Vagina (tissue), 2 donors: ENCODE measurements around the gene TRAPPC10. TPM values are rescaled to one million over a fixed set of nuclear protein-coding genes. Genes with fewer than 3 reads are reported as not detected.

Experiments used
- DNase-seq, 2 donors: peaks; one replicate each; pipeline ENCODE4 v3.0.0-alpha.2; 2017; ENCODE audit errors: extremely low spot score in 2 of 2
- H3K27ac ChIP-seq: fragments of 200-600 bp; sonication (generic); one replicate; pipeline ENCODE4 v1.5.1; 2019
- H3K27me3 ChIP-seq: fragments of 200-600 bp; sonication (generic); one replicate; pipeline ENCODE4 v1.5.1; 2019
- H3K36me3 ChIP-seq, 2 donors: fragments of 200-600 bp; sonication (generic); one replicate each; pipeline ENCODE4 v1.5.1; 2017 to 2019
- H3K4me1 ChIP-seq: fragments of 200-600 bp; sonication (generic); one replicate; pipeline ENCODE4 v1.5.1; 2019
- H3K4me3 ChIP-seq, 2 donors: fragments of 200-600 bp; sonication (generic); 1 replicate in 1 of 2; 2 replicates in 1 of 2; pipeline ENCODE4 v1.5.1; 2016 to 2019
- H3K9me3 ChIP-seq: fragments of 200-600 bp; sonication (generic); one replicate; pipeline ENCODE4 v1.5.1; 2019
- POLR2A ChIP-seq, 2 donors: fragments of 450-650 bp; IDR thresholded peaks; one replicate each; pipeline ENCODE4 v1.6.1; 2017; ENCODE audit warnings: antibody characterized with exemption in 2 of 2, mild to moderate bottlenecking in 2 of 2, moderate library complexity in 2 of 2
- POLR2AphosphoS5 ChIP-seq, 2 donors: sonication (generic); formaldehyde crosslinking; IDR thresholded peaks; one replicate each; pipeline ENCODE4 v1.9.0; 2017; ENCODE audit warnings: antibody characterized with exemption in 2 of 2, mild to moderate bottlenecking in 2 of 2, low read depth in 1 of 2; ENCODE audit not compliant: insufficient read depth in 1 of 2
- intact Hi-C: fragments of 100-400 bp; cut with DNase I; formaldehyde crosslinking; loops from one replicate; pipeline ENCODE4 v1.15.1; 2023
- total RNA-seq: library from RNA; depleted of rRNA; stranded (reverse); fragments of >200 nt; gene quantifications from one replicate; pipeline ENCODE4 v1.2.3, GENCODE V29; 2016
- TF ChIP-seq, protein P1 (sequence below), 3 experiments: fragments of 450-650 bp in 2 of 3; fragments of 200-600 bp in 1 of 3; sonication (generic) in 1 of 3; IDR thresholded peaks; one replicate each; pipeline ENCODE4 v1.5.1; 2017 to 2019; ENCODE audit warnings: antibody characterized with exemption in 3 of 3, mild to moderate bottlenecking in 2 of 3, moderate library complexity in 2 of 3

Gene TRAPPC10
- total RNA-seq, 1 donor from 2014 or later, result 22.6 TPM

DNA sequence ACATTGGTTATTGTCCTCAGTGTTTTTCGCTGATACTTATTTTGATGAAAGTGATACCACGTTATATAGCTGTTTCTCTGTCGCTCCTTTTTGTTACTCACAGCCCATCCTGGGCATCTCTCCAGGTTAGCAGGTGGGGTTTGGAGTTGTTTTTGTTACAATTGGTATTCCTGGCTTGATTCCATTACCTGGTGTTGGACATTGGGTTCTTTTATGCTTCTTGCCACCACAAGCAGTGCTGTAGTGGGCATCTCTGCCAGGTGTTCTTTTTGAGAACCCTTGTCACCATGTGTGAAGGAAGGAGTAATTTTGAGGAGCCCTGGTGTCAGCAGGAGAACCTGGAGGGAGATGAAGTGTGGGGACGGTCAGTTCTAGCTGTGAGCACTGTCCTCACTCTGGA, 47.6 kb downstream of the TRAPPC10 start:
- TF ChIP-seq POLR2AphosphoS5 (IDR thresholded peaks at IDR 0.05; ENCODE audit: insufficient read depth in 1 of 2, low read depth in 1 of 2), result no peak
- no peak for TF ChIP-seq POLR2A (IDR thresholded peaks at IDR 0.05)
- TF ChIP-seq, protein P1, sequence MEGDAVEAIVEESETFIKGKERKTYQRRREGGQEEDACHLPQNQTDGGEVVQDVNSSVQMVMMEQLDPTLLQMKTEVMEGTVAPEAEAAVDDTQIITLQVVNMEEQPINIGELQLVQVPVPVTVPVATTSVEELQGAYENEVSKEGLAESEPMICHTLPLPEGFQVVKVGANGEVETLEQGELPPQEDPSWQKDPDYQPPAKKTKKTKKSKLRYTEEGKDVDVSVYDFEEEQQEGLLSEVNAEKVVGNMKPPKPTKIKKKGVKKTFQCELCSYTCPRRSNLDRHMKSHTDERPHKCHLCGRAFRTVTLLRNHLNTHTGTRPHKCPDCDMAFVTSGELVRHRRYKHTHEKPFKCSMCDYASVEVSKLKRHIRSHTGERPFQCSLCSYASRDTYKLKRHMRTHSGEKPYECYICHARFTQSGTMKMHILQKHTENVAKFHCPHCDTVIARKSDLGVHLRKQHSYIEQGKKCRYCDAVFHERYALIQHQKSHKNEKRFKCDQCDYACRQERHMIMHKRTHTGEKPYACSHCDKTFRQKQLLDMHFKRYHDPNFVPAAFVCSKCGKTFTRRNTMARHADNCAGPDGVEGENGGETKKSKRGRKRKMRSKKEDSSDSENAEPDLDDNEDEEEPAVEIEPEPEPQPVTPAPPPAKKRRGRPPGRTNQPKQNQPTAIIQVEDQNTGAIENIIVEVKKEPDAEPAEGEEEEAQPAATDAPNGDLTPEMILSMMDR (IDR thresholded peaks at IDR 0.05), result no peak
- Histone ChIP-seq H3K9me3 (no peaks in the 10 kb centered on the region), H3K27ac (no peak overlapping the region), H3K27me3 (no peaks in the 10 kb centered on the region), H3K36me3 (peaks cover 0 to 37% of the 10 kb centered on the region in 2 donors), H3K4me1 (no peaks in the 10 kb centered on the region), H3K4me3 (no peak overlapping the region)
- no peak for DNase-seq
- intact Hi-C loops, result no loop called here

DNA sequence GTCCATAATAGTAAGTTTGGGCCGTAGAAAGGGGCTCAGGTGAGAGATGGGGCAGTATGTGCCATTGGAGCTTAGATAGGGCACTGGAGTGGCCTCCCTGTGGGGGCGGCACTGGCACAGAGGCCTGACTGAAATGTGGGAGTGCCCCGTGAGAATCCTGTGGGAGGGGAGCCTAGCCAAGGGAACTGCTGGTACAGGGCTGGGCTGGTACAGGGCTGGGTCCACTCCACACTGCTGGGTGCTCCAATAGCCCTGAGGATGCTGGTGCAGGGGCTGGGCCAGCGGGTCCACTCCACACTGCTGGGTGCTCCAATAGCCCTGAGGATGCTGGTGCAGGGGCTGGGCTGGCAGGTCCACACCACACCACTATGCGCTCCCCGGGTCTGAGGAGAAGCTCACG, 50.3 kb downstream of the TRAPPC10 start:
- Histone ChIP-seq H3K27me3 (no peaks in the 10 kb centered on the region), H3K9me3 (no peaks in the 10 kb centered on the region), H3K4me3 (no peak overlapping the region), H3K4me1 (no peaks in the 10 kb centered on the region), H3K27ac (no peak overlapping the region), H3K36me3 (peaks cover 0 to 38% of the 10 kb centered on the region in 2 donors)
- no peak for DNase-seq
- TF ChIP-seq POLR2AphosphoS5 (IDR thresholded peaks at IDR 0.05; ENCODE audit: insufficient read depth in 1 of 2, low read depth in 1 of 2), result no peak
- TF ChIP-seq POLR2A (IDR thresholded peaks at IDR 0.05), result no peak
- TF ChIP-seq, protein P1 (IDR thresholded peaks at IDR 0.05), result no peak
- intact Hi-C loops, result no loop called here

DNA sequence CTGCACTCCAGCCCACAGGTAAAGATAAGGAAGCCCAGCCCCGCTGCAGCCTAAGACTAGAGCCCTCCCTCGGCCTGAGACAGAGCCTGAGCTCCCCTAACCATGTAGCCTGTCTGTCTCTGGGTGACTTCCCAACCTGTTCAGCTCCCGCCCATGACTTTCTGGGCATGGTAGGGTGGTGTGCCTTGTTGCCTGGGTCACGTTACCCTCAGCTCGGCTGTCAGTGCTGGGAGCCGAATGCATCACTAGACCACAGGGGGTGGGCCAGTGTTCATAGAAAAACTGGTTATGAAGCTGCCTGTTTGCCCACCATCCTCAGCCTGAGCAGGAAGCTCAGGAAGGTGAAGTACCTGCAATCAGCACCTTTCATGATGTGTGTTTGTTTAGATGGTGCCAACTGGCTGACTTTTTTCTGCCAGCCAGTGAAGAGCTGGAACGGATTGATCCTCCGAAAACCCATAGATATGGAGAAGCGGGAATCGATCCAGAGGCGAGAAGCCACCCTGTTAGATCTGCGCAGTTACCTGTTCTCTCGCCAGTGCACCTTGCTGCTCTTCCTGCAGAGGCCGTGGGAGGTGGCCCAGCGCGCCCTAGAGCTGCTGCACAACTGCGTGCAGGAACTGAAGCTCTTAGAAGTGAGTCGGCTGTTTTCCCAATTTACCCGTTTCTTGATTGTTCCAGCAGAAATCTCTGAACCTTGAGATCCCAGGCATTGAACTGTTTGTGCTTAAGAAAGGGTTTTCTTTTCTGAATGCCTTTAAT, 51.2 kb downstream of the TRAPPC10 start:
- no peak overlapping the region for H3K4me3 ChIP-seq
- H3K27me3 ChIP-seq, result no peaks in the 10 kb centered on the region
- intact Hi-C loops, result no loop called here
- no peak overlapping the region for H3K27ac ChIP-seq
- DNase-seq, result no peak
- H3K36me3 ChIP-seq, result peaks cover 0 to 38% of the 10 kb centered on the region in 2 donors
- no peak for TF ChIP-seq POLR2AphosphoS5 (IDR thresholded peaks at IDR 0.05; ENCODE audit: insufficient read depth in 1 of 2, low read depth in 1 of 2)
- no peak for TF ChIP-seq POLR2A (IDR thresholded peaks at IDR 0.05)
- TF ChIP-seq, protein P1 (IDR thresholded peaks at IDR 0.05), result no peak
- no peaks in the 10 kb centered on the region for H3K4me1 ChIP-seq
- no peaks in the 10 kb centered on the region for H3K9me3 ChIP-seq

DNA sequence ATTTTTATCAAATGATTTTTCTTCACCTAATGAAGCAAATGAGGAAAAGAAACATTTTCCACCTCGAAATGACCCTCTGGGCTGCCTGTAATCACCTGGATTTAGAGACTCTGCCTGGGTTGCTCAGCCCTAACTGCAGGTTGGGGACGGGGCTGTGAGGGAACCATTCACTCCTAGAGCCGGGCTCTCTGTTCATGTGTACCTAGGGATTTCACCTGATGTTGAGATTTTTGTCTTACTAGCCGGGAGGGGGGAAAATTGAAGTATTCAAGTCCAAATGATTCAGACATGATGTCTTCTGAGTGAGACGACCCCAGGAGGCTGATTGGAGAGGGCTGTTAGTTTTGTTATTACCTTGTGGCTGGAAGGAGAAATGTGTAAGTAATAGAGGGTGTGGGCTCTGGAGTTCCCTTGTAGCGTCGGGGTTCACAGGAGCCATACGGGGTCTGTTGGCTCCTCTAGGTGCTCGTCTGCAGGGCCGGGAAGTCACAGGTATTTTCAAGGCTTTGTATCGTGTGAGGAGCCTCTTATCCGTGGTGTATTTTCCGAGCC, 52.8 kb downstream of the TRAPPC10 start:
- Histone ChIP-seq H3K4me3 (no peak overlapping the region), H3K4me1 (no peaks in the 10 kb centered on the region), H3K9me3 (no peaks in the 10 kb centered on the region), H3K27ac (no peak overlapping the region), H3K27me3 (no peaks in the 10 kb centered on the region), H3K36me3 (peaks cover 0 to 29% of the 10 kb centered on the region in 2 donors)
- TF ChIP-seq, protein P1 (IDR thresholded peaks at IDR 0.05), result no peak
- TF ChIP-seq POLR2A (IDR thresholded peaks at IDR 0.05) (no peak), POLR2AphosphoS5 (IDR thresholded peaks at IDR 0.05; ENCODE audit: insufficient read depth in 1 of 2, low read depth in 1 of 2) (no peak)
- DNase-seq, result no peak
- intact Hi-C loops, result no loop called here

DNA sequence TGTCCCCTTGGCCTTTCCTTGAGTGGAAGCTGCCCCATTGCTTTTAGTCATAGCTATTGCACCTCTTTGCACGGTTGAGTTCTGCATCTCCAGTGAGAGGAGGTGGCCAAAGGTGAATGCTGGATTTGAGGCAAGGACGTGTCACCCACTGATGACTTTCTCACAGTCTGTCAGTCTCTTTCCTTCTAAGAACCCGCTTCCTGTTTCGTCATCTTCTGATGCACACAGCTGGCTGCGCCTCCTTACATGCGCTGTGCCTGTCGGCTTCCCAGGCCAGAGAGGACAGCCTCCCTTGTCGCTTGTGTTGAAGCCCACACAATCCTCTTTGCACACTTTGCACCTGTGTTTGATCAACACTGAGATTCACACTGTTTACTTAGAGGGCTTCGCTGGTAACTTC, 53.3 kb downstream of the TRAPPC10 start:
- Histone ChIP-seq H3K9me3 (no peaks in the 10 kb centered on the region), H3K27ac (no peak overlapping the region), H3K4me3 (no peak overlapping the region), H3K27me3 (no peaks in the 10 kb centered on the region), H3K36me3 (peaks cover 0 to 27% of the 10 kb centered on the region in 2 donors), H3K4me1 (no peaks in the 10 kb centered on the region)
- intact Hi-C loops, result no loop called here
- TF ChIP-seq POLR2A (IDR thresholded peaks at IDR 0.05) (no peak), POLR2AphosphoS5 (IDR thresholded peaks at IDR 0.05; ENCODE audit: insufficient read depth in 1 of 2, low read depth in 1 of 2) (no peak)
- TF ChIP-seq, protein P1 (IDR thresholded peaks at IDR 0.05), result no peak
- no peak for DNase-seq
